ENCODE results near the gene DOCK4.

Gene DOCK4

DNA sequence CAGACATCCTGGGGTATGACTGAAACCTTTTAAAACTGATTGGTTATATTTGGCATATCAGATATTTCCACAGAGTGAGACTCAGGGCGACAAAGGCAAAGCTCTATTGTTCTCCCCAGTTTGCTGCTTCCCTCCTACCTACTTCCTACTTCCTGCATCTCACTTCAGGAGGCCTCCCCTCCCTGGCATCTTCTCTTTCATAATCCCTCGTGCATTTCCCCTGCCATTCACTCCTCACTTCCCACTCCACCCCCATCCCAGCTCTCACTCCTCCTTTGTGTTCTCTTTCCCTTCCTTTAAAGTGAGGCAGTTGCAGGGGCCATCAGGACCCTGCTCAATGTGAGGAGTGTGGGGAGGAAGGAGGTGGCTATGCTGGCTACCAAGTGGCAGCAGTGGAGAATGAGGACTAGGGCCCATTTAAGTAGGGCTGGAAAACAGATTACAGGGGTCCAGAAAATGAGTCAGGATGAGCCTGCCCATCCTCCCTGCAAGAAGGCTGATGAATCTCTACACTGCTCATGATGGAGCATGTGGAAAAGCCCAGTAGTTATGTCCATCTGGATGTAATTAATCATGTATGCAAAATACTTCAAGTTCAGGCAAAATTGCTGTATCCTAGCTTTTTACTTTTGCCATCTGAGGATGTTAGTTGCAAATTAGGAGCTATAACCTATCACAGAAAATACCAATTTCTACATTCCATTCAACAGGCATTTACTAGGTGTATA, 332.1 kb downstream of the DOCK4 start:
- no peak for DNase-seq (ENCODE audit: low read depth)
- H3K4me3 ChIP-seq (ENCODE audit: control insufficient read depth, low read depth, low read length): no peak overlapping the region
- TF ChIP-seq CTCF (IDR thresholded peaks at IDR 0.05; ENCODE audit: control insufficient read depth, insufficient read depth, low read depth, low read length, missing control alignments): no peak

DNA sequence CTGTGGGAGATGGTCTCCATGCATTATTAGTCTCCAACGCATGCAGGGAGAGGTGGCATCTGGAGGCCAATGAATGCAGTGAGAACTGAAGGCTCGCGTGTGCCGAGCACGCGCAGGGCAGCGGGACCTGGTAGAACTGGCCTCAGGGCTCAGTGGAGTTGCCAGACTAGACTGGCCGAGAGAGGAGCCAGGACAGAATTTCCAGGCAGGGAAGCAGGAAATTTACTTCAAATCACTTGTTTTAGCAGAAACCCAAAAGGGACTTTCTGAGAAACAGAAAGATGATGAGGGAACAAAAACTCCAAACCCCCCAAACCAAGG, 332.9 kb downstream of the DOCK4 start:
- no peak for TF ChIP-seq CTCF (IDR thresholded peaks at IDR 0.05; ENCODE audit: control insufficient read depth, insufficient read depth, low read depth, low read length, missing control alignments)
- no peak for DNase-seq (ENCODE audit: low read depth)
- no peak overlapping the region for H3K4me3 ChIP-seq (ENCODE audit: control insufficient read depth, low read depth, low read length)

GRCh38 chr7:111872450-111873325, 333.5 kb downstream of the DOCK4 start:
- TF ChIP-seq CTCF (IDR thresholded peaks at IDR 0.05; ENCODE audit: control insufficient read depth, insufficient read depth, low read depth, low read length, missing control alignments): no peak
- DNase-seq (ENCODE audit: low read depth): no peak
- H3K4me3 ChIP-seq (ENCODE audit: control insufficient read depth, low read depth, low read length): no peak overlapping the region

DNA sequence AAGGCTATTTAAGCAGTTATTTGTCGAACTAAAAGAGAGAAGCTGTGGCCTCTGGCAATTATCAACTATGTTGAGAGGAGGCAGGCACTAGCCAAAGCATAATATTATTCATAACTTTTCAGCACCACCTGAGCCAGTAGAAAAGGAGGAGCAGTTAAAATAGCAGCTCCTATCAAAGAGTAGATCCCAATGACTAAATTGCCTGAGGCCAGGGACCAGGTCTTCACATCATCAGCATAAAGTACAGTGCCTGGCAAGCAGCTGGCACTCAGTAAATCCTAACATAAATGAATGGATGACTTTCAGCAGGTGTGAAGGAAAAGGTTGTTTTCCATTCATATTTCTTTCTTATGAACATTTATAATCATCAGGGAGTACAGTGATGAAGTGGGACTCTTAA, 334.9 kb downstream of the DOCK4 start:
- no peak overlapping the region for H3K4me3 ChIP-seq (ENCODE audit: control insufficient read depth, low read depth, low read length)
- DNase-seq (ENCODE audit: low read depth): no peak
- no peak for TF ChIP-seq CTCF (IDR thresholded peaks at IDR 0.05; ENCODE audit: control insufficient read depth, insufficient read depth, low read depth, low read length, missing control alignments)

GRCh38 chr7:111869280-111869679, 336.9 kb downstream of the DOCK4 start:
- DNase-seq (ENCODE audit: low read depth): no peak
- no peak overlapping the region for H3K4me3 ChIP-seq (ENCODE audit: control insufficient read depth, low read depth, low read length)
- TF ChIP-seq CTCF (IDR thresholded peaks at IDR 0.05; ENCODE audit: control insufficient read depth, insufficient read depth, low read depth, low read length, missing control alignments): no peak

- H3K4me3 ChIP-seq (ENCODE audit: control insufficient read depth, low read depth, low read length): no peak overlapping the region
Observed at GRCh38 chr7:111867348-111867931, 338.8 kb downstream of the DOCK4 start.

More at GRCh38 chr7:111867348-111867931, 338.8 kb downstream of the DOCK4 start:
- DNase-seq (ENCODE audit: low read depth): no peak
- TF ChIP-seq CTCF (IDR thresholded peaks at IDR 0.05; ENCODE audit: control insufficient read depth, insufficient read depth, low read depth, low read length, missing control alignments): no peak
